Nasal cavity respiratory epithelium epithelial cell of viscerocranial mucosa (primary cell): Measurements from ENCODE around the gene RHBDL1. TPM values are rescaled to one million over a fixed set of nuclear protein-coding genes. Genes with fewer than 3 reads are reported as not detected.

ENCODE experiments used
- total RNA-seq: library from RNA; depleted of rRNA; stranded (reverse); fragments of >200 nt; gene quantifications from 2 replicates; pipeline ENCODE4 v1.2.3, GENCODE V29; 2014

The RHBDL1 gene
- 4.7 and 6.2 TPM in 2 replicates for total RNA-seq

DNA sequence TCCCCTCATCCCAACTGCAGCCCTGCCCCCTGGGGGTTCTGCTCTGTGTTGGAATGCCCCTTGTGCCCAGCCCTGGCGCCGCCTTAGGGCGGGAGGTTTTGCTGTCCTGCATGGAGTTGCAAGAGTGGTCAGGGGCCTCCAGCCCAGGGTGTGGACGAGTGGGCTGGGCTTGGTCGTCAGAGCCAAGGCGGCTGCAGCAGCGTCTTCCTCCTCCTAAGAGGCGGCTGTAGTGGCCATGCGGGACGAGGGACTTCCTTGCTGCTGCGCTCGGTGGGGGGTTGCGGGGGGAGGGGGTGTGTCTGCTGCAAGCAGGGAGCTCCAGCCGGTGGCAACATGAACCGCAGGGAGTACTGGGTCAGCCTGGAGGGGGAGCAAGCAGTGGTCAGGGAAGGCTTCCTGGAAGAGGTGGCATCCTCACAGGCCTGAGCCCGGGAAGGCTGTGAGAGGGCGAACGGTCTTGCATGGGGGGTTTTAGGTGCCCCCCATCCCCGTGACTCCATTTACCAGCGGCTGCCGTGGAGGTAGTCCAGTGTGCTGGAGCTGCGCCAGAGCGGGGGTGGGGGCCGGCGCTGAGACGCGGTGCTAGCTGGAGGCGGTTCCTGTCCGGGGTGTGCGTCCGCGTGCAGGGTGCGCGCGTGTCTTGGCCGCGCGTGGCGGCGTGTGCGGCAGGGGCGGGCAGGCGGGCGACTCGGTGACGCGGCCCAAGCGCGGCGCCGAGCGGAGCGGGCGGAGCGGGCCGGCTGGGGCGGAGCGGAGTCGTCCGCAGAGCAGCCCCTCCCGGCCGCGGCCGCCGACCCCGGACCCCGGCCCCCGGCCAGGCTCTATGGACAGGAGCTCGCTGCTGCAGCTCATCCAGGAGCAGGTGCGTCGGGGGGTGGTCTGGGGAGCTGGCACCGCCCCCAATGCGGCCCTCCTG is at the start of gene RHBDL1:
TSS of gene RHBDL1 (plus strand) at position 704 of the 916 bp plus-strand sequence. CDS start at position 824, 120 bp downstream.

DNA sequence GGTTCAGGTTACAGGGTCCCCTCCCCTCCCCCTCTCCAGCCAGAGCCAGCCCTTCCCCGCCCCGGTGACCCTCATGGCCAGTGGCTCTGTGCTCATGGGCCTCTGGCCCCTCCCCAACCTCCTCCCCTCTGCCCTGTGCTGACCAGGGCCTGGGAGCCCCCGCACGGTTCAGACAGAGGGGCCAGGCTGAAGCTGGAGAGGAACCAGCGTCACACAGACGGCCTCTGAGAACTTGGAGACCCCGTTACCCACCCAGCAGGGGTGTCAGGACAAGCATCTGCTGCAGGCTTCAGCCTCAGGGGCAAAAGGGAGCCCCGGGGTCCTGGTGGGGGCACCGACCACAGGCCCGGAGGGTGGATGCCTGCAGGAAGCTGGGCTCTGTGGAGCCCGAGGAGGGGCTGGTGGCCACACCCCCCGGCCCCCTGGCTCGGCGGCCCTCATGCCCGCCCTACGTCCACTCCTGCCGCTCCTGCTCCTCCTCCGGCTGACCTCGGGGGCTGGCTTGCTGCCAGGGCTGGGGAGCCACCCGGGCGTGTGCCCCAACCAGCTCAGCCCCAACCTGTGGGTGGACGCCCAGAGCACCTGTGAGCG is 44.6 kb upstream of the RHBDL1 start, which contains the start of gene WFIKKN1:
TSS of gene WFIKKN1 (plus strand) at position 171 of the 591 bp plus-strand sequence. CDS start at position 440, 269 bp downstream.

DNA sequence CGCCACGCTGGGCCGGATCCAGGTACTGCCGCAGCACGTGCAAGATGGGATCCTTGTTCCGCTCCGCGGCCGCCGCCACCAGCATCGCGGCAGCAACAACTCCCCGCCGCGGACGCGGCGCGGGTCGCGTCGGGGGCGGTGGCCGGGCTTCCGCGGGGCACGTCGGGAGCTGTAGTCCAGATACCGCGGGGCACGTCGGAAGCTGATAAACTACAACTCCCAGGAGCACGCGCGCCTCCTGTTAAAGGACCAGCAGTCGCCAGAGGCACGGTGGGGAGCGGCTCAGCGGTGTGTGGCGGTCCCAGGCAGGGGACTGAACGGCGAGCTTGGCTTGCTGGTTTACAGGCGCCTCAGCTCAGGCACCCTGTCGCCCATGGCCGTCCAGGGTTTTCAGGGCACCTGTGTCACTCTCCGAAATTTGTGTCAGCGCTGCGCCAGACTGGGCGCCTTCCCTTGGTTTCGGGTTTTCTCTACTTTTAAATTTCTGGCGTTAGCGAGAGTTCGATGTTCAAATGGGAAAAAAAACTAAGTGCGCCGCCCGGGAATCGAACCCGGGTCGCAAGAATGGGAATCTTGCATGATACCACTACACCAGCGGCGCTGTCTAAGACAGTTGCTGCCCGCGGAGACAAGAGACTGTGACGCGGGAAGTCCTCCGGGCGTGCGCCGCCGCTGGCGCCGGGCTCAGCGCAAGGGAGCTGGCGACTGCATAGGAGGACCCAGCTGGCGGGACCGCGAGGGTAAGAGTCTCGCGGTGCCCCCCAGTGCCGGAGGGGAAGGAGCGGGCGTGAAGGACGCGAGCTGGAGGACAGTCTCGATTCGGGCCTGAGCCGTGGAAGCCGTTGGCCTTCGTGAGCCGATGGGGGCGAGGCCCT is 39.0 kb upstream of the RHBDL1 start, which contains the start of gene METTL26:
TSS of gene METTL26 (minus strand) at position 100 of the 875 bp plus-strand sequence. CDS start at position 85, 15 bp downstream.

DNA sequence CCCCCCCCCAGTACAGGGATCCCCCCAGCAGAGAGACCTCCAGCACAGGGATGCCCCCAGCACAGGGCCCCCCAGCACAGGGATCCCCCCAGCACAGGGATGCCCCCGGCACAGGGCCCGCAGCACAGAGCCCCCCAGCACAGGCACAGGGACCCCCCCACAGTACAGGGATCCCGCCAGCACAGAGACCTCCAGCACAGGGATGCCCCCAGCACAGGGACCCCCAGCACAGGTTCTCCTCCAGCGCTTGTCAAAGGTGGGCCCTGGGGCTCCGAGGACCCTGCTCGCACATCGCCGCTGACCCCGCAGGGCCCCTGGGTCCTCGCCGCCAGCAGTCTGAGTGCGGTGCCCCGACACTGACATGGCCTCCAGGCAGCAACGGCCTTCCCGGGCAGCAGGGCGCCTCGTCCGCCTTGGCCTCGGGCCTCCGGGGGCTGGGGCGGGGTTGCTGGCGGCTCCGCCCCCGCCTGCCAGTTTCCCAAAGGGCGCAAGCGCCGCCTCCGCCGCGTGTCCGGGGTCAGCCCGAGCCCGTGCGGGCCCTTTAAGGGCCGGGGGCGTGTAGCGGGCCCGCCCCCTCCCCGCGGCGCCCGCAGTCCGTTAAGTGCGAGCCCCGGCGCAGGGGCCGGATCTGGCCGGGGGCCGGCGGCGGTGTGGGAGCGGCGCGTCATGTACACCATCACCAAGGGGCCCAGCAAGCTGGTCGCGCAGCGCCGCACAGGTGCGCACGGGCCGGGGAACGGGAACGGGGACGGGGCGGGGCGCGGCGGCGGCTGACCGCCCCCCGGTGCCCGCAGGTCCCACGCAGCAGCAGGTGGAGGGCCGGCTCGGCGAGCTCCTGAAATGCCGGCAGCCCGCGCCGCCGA is 33.9 kb upstream of the RHBDL1 start, which contains the start of gene MCRIP2:
TSS of gene MCRIP2 (plus strand) at position 503 of the 863 bp plus-strand sequence. CDS start at position 667, 164 bp downstream.

DNA sequence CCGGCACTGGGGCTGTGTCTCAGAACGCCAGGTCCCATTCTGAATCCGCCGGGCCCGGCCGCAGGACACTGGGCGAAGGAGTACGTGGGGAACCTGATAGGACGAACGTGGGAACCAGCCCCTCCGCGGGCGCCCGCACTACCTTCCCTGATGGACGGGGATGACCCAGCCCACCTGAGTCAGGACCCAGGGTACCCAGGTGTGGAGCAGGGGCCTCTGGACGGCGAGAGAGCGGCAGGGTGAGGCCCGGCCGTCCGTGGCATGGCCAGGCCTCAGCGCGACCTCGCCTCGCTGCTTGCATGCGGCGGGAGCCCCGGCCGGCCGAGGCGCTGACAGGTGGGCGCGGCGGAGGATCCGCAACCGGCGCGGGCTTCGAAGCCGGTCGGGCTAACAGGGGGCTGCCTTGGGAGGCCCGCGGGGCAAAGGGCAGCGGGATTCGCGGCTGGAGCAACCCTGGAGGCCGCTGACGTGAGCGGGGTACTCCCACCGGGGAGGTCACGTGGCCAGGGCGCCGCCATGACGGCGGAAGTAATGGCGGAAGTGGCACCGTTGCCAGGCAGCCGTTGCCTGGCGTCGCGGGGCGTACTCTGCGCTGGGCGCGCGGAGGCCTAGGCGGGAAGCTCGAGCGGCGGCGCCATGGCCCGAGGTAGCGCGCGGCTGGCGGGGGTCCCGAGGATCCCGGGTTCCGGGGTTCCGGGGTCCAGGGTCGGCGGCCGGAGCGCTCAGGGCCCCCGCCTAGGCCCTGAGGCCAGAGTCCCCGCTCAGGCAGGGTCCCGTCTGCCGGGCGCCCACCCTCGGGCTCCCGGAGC is 26.5 kb upstream of the RHBDL1 start, which contains the start of gene WDR90:
TSS of gene WDR90 (plus strand) at position 585 of the 809 bp plus-strand sequence. CDS start at position 637, 52 bp downstream.

DNA sequence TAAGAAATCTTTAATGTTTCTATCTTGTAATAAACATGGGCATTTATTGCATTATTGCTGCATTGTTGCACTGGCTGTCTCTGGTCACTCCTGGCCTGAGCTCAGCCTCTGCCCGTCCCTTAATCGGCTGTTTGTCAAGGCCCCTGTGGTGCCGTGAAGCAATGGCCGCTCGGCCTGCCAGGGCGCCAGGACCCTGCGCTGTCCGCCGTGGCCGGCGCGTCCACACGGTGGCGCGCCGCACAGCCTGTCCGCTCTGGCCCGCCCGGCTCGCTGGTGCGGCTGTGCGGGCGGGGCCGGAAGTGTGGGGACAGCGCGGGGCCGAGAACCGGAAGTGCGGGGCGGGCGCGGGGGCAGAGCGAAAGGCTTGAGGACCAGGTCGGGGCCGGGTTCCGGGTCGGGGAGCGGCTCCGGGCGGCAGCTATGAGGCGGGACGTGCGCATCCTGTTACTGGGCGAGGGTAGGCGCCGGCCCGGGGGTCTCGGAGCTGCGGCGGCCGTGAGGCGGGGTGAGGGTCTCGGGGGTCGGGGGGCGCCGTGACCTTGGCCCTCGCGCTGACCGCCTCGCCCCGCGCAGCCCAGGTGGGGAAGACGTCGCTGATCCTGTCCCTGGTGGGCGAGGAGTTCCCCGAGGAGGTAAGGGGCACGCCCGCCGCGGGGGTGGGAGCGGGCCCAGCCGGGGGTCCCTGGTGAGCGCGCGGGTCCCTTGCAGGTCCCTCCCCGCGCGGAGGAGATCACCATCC is 7.5 kb upstream of the RHBDL1 start, which contains the start of gene RHOT2:
TSS of gene RHOT2 (plus strand) at position 353 of the 739 bp plus-strand sequence. CDS start at position 421, 68 bp downstream.

DNA sequence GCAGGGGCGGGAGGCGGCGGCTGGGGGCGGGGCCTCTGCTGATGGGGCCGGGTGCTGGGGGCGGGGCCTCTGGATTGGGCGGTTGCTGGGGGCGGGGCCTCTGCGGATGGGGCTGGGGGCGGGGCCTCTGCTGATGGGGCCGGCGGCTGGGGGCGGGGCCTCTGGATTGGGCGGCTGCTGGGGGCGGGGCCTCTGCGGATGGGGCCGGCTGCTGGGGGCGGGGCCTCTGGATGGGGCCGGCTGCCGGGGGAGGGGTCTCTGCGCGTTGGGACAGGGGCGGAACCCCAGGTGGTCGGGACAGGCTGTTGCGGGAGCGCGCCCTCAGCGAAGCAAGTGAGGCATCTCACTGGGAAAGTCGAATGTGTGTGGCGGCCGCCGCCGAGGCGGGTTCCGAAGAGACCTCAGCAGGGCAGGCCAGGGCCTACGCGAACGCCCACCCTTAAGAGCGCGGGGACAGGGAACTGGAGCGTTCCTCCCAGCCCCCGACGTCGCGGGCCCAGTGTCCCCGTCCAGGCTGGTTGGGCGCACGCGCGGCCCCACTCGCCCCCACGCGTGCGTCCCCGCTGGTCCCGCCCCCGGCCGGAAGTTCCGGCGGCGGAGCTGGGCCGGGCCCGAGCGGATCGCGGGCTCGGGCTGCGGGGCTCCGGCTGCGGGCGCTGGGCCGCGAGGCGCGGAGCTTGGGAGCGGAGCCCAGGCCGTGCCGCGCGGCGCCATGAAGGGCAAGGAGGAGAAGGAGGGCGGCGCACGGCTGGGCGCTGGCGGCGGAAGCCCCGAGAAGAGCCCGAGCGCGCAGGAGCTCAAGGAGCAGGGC is 4.5 kb downstream of the RHBDL1 start, which contains the start of gene STUB1:
TSS of gene STUB1 (plus strand) at position 597 of the 811 bp plus-strand sequence. CDS start at position 713, 116 bp downstream.

DNA sequence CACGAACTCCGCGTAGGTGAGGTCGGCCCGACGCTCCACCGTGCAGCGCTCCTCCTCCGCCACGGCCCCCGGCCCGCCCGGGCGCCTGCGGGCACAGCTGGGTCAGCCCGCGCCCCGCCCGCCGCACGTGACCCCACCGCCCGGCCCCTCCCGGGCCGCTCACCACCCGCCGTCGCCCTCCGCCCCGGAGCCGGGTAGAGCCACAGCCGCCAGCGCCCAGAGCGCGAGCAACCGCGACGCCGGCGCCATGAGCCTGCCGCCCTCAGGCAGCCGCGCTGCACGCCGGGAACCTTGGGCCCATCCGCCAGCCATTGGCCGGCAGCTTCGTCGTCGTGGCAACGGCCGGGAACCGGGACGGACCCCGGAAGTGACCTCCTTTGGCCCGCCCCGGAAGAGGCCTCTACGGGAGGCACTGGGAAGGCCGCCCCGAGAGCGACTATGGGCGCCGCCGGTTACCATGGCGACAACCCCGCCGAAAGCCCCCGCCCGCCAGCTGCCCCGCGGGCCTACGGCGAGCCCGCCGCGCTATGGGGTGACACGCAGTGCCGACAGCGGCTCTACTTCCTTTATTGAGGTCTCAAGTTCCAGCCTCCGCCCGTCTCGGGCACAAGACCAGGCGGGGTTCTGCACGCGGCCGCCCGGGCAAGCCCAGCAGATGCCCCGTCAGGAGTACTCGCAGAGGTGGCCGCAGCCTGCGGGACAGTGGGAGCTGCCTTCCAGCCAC is 8.8 kb downstream of the RHBDL1 start, which contains the start of gene JMJD8:
TSS of gene JMJD8 (minus strand) at position 264 of the 724 bp plus-strand sequence. CDS start at position 249, 15 bp downstream.

DNA sequence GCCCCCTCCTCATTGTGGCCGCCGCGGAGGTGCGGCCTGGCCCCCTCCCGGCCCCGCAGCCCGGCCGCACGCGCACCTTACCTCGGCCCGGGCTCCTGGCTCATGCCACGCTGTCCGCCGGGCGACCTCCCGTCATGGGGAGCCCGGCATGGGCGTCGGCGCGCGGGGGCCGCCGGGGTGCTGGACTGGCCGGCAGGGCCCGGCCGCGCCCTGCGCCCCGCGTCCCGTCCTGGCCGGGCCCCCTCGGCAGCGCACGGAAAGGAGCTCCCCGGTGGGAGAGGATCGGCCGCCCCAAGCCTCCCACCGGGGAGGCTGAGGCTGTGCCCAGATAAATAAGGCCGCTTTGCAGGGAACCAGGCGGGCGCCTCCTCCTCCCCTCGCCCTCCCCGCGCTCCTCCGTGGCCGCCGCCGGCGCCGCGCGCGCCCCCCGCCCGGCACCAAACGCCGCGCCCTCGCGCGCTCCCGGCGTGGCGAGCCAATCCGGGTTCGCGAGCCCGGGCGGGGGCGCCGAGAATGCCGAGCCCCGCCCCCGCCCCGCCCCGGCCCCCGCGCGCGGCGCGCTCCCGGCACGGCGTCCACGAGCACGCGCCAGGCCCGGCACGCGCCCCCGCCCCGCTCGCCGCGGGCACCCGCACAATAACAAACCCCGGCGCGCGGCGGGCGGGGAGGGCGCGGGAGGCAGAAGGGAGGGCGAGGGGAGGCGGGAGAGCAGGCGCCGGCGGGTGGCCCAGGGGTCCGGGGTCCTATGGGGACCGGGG is 30.1 kb downstream of the RHBDL1 start, which contains the start of gene FBXL16:
TSS of gene FBXL16 (minus strand) at position 371 of the 758 bp plus-strand sequence. CDS start 8,396 bp downstream, outside the sequence.

DNA sequence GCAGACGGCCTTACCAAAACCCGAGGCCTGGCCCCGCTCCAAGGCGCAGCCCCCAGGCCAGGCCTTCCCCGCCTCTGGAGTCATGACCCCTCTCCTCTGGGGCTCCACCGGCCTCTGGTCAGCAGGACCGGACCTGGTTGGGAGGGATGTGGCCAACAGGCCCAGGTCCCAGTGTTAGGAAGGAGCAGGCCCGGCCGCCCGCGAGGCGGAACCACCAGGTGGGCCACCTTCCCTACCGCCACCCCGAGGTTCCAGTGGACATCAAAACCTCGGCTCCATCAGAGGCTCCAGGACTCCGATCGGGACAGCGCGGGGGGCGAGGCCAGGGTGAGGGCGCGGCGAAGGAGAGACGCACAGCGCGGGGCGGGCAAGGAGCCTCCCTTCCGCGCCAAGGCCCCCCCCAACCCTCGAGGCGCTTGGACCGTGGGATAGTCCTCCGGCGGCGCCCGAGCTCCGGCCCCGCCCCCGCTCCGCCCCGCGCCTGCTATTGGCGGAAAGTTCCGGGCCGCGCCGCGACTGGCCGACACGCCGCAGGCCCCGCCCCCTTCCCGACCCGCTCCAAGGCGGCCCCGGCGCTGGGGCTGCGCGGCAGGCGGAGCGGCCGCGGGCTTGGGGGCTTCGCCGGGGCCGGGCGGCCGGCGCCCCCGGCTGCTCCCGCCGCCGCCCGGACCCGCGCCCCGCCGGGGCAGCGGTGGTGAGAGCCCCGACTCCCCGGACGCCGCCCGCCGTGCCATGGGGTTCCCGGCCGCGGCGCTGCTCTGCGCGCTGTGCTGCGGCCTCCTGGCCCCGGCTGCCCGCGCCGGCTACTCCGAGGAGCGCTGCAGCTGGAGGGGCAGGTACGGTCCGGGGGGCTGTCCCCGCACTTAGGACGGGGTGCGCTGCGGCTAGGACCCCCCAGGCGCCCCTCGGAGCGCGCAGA is 39.3 kb downstream of the RHBDL1 start, which contains the start of gene METRN:
TSS of gene METRN (plus strand) at position 561 of the 919 bp plus-strand sequence. CDS start at position 733, 172 bp downstream.

DNA sequence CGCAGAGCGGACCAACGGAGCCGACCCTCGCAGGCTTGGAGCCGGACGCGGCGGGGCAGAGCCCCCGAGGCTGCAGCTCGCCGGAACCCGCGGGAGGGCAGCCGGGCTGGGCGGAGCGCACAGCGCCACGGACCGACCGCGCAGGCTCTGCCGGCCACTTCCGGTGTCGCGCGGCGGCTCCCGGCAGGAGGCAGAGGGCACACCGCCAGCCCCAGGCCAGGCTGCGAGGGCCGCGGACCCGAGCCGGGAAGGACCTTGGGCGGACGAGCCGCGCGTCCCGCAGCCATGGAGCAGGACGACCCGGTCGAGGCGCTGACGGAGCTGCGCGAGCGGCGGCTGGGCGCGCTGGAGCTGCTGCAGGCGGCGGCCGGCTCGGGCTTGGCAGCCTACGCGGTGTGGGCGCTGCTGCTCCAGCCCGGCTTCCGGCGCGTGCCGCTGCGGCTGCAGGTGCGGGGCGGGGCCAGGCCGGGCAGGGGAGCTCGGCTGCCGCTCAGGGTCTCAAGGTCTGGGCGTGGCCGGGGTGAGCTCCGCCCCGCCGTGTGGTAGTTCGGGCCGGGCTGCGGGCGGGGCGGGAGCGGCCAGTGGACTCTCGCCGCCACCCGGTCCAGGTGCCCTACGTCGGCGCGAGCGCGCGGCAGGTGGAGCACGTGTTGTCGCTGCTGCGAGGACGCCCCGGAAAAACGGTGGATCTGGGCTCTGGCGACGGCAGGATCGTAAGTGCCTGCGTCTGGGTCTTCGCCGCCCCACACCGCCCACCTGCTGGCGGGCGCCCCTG is 45.7 kb downstream of the RHBDL1 start, which contains the start of gene ANTKMT:
TSS of gene ANTKMT (plus strand) at position 157 of the 775 bp plus-strand sequence. CDS start at position 286, 129 bp downstream.

DNA sequence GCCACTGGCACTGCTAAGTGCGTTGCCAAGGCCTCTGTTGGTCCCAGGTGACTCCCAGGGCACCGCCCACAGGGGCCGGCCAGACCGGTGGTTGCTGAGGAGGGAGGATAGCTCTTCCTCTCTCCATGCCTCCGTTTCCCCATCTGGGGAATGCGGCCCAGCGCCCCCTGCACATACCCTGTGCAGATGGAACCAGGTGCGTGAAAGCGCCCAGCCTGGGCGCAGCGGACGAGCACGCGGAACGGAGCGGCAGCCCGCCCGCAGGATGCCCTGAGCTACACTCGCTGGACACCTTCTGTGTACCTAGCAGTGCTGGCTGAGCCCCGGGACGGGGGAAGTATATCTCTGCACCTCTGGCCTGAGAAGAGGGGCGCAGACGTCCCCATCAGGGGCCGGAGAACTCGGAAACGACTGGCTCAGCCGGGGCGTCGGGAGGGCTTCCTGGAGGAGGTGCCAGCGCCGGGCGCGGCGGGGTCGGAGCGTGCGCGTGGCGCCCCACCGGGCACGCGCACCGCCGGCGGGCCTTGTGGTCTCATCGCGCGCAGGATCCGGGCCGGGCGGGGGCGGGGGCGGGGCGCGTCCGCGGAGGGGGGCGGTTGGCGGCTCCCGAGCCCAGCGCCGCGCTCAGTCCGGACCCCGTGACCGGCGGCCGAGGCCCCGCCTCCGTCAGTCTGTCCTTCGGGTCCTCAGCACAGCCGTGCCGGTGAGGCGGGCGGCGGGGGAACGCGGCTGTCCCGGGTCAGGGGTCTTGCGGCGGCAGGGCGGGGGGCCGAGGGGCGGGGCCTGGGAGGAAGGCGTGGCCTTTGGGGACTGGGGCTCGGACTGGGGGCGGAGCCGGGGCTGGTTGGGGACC is 51.2 kb downstream of the RHBDL1 start, which contains the start of the genes CCDC78 and HAGHL:
TSS of gene CCDC78 (minus strand) at position 6 of the 853 bp plus-strand sequence. CDS start 76 bp downstream, outside the sequence.
TSS of gene HAGHL (plus strand) at position 669 of the 853 bp plus-strand sequence. CDS start 404 bp downstream, outside the sequence.

